SK-N-SH treated with all-trans-retinoic acid at 6 μM for 48 hours (cell line): Measurements from ENCODE around the gene C1orf159.

Experiments
- ATAC-seq: fragments of 200-7000 bp; cut with Tn5 transposase; 3 replicates; pipeline ENCODE4 v1.9.1; 2020; ENCODE audit warnings: mild to moderate bottlenecking, moderate library complexity
- ARNTL ChIP-seq: fragments of 450-650 bp; formaldehyde crosslinking; IDR thresholded peaks from 2 replicates; pipeline ENCODE4 v1.5.0; 2020; ENCODE audit warnings: low read depth, mild to moderate bottlenecking, moderate library complexity, borderline replicate concordance
- BACH2 ChIP-seq: fragments of 250-450 bp; sonication (Bioruptor Pico); IDR thresholded peaks from 2 replicates; pipeline ENCODE4 v1.9.0; 2021; ENCODE audit warnings: mild to moderate bottlenecking, borderline replicate concordance
- CSDC2 ChIP-seq: fragments of 250-450 bp; sonication (Bioruptor Pico); IDR thresholded peaks from 2 replicates; pipeline ENCODE4 v1.5.0; 2020; ENCODE audit warnings: mild to moderate bottlenecking, moderate library complexity
- CSRNP3 ChIP-seq: fragments of 250-450 bp; sonication (Bioruptor Pico); IDR thresholded peaks from 2 replicates; pipeline ENCODE4 v1.5.1; 2021; ENCODE audit warnings: mild to moderate bottlenecking, moderate library complexity
- ESRRG ChIP-seq: fragments of 250-450 bp; sonication (Bioruptor Pico); IDR thresholded peaks from 2 replicates; pipeline ENCODE4 v1.6.1; 2021; ENCODE audit warnings: mild to moderate bottlenecking
- GLIS3 ChIP-seq: fragments of 250-450 bp; sonication (Bioruptor Pico); IDR thresholded peaks from 2 replicates; pipeline ENCODE4 v1.5.0; 2020; ENCODE audit warnings: mild to moderate bottlenecking, moderate library complexity
- ISL1 ChIP-seq: fragments of 250-450 bp; sonication (Bioruptor Pico); IDR thresholded peaks from 2 replicates; pipeline ENCODE4 v2.1.2; 2022; ENCODE audit warnings: mild to moderate bottlenecking, moderate library complexity
- OSR1 ChIP-seq: fragments of 250-450 bp; sonication (Bioruptor Pico); IDR thresholded peaks from 2 replicates; pipeline ENCODE4 v1.8.0; 2022; ENCODE audit warnings: moderate library complexity, mild to moderate bottlenecking, inconsistent platforms
- PATZ1 ChIP-seq: fragments of 250-450 bp; sonication (Bioruptor Pico); IDR thresholded peaks from 2 replicates; pipeline ENCODE4 v1.8.0; 2020; ENCODE audit warnings: mild to moderate bottlenecking, moderate library complexity, borderline replicate concordance
- POU6F1 ChIP-seq: fragments of 250-450 bp; sonication (Bioruptor Pico); IDR thresholded peaks from 2 replicates; pipeline ENCODE4 v1.8.0; 2021; ENCODE audit warnings: low read depth, mild to moderate bottlenecking, moderate library complexity, borderline replicate concordance
- PPARA ChIP-seq: fragments of 250-450 bp; sonication (Bioruptor Pico); IDR thresholded peaks from 2 replicates; pipeline ENCODE4 v1.5.0; 2020; ENCODE audit warnings: mild to moderate bottlenecking, borderline replicate concordance
- RARB ChIP-seq: fragments of 250-450 bp; sonication (Bioruptor Pico); IDR thresholded peaks from 2 replicates; pipeline ENCODE4 v1.8.0; 2021; ENCODE audit warnings: mild to moderate bottlenecking, moderate library complexity
- SNAI2 ChIP-seq: fragments of 250-450 bp; sonication (Bioruptor Pico); IDR thresholded peaks from 2 replicates; pipeline ENCODE4 v1.5.0; 2020; ENCODE audit warnings: mild to moderate bottlenecking, moderate library complexity
- TOX ChIP-seq: fragments of 250-450 bp; sonication (Bioruptor Pico); IDR thresholded peaks from 2 replicates; pipeline ENCODE4 v1.8.0; 2021; ENCODE audit warnings: mild to moderate bottlenecking, moderate library complexity, borderline replicate concordance
- TSHZ2 ChIP-seq: fragments of 250-450 bp; sonication (Bioruptor Pico); IDR thresholded peaks from 2 replicates; pipeline ENCODE4 v1.5.0; 2020; ENCODE audit warnings: mild to moderate bottlenecking, moderate library complexity
- ZC3H10 ChIP-seq: fragments of 250-450 bp; sonication (Bioruptor Pico); IDR thresholded peaks from 2 replicates; pipeline ENCODE4 v1.5.1; 2021; ENCODE audit warnings: mild to moderate bottlenecking, moderate library complexity
- ZFP30 ChIP-seq: fragments of 450-650 bp; formaldehyde crosslinking; IDR thresholded peaks from 2 replicates; pipeline ENCODE4 v1.5.0; 2022; ENCODE audit warnings: mild to moderate bottlenecking, moderate library complexity
- ZNF565 ChIP-seq: fragments of 450-650 bp; formaldehyde crosslinking; conservative IDR thresholded peaks from 2 replicates; pipeline ENCODE4 v1.5.0; 2020; ENCODE audit warnings: low read depth, mild to moderate bottlenecking, moderate library complexity
- ZNF70 ChIP-seq: fragments of 450-650 bp; formaldehyde crosslinking; IDR thresholded peaks from 2 replicates; pipeline ENCODE4 v1.5.0; 2020; ENCODE audit warnings: mild to moderate bottlenecking, moderate library complexity
- ZNF8 ChIP-seq: fragments of 450-650 bp; formaldehyde crosslinking; IDR thresholded peaks from 2 replicates; pipeline ENCODE4 v1.5.0; 2020; ENCODE audit warnings: mild to moderate bottlenecking, moderate library complexity

C1orf159 gene

GRCh38 chr1:1063261-1063944 is 52.5 kb downstream of the C1orf159 start (continued):
- TF ChIP-seq CSRNP3 (CRISPR knock-in tag) (no peak), BACH2 (no peak), TSHZ2 (CRISPR knock-in tag) (no peak), ISL1 (CRISPR knock-in tag) (no peak), CSDC2 (no peak), ZNF70 (CRISPR knock-in tag) (no peak), ZNF8 (CRISPR knock-in tag) (no peak), GLIS3 (CRISPR knock-in tag) (no peak), ZFP30 (CRISPR knock-in tag) (no peak)

GRCh38 chr1:1062348-1063163 is 53.3 kb downstream of the C1orf159 start:
- no peak for TF ChIP-seq BACH2
- no peak for TF ChIP-seq PPARA (CRISPR knock-in tag)
- no peak for TF ChIP-seq SNAI2 (CRISPR knock-in tag)
- no peak for TF ChIP-seq ESRRG (CRISPR knock-in tag)
- TF ChIP-seq OSR1 (CRISPR knock-in tag), result no peak
- TF ChIP-seq CSDC2, result no peak
- TF ChIP-seq ZNF8 (CRISPR knock-in tag), result no peak
- peak; percentile 6; the same call in 1 of the 3 replicates for ATAC-seq

- TF ChIP-seq CSRNP3 (CRISPR knock-in tag) (no peak), ZNF565 (CRISPR knock-in tag) (no peak), PATZ1 (CRISPR knock-in tag) (no peak), ARNTL (CRISPR knock-in tag) (no peak), ESRRG (CRISPR knock-in tag) (no peak), TOX (CRISPR knock-in tag) (no peak), RARB (CRISPR knock-in tag) (no peak), TSHZ2 (CRISPR knock-in tag) (no peak), OSR1 (CRISPR knock-in tag) (no peak), GLIS3 (CRISPR knock-in tag) (no peak), ZFP30 (CRISPR knock-in tag) (no peak), ISL1 (CRISPR knock-in tag) (no peak), BACH2 (no peak), CSDC2 (no peak), SNAI2 (CRISPR knock-in tag) (no peak), PPARA (CRISPR knock-in tag) (no peak), ZNF8 (CRISPR knock-in tag) (no peak), POU6F1 (no peak), ZC3H10 (CRISPR knock-in tag) (no peak), ZNF70 (CRISPR knock-in tag) (no peak)
- ATAC-seq, result no peak
Observed at GRCh38 chr1:1061682-1062345, 54.1 kb downstream of the C1orf159 start.
